ENCODE data around the gene GPATCH1. TPM values are rescaled to one million over a fixed set of nuclear protein-coding genes. Genes with fewer than 3 reads are reported as not detected.

Gene GPATCH1
- total and polyA plus RNA-seq, 9 of the 15 experiments (the other 6 are each of a cell fraction or from before 2014, with no cell fraction given): 3.7 to 9.7 (median 7.7) TPM

DNA sequence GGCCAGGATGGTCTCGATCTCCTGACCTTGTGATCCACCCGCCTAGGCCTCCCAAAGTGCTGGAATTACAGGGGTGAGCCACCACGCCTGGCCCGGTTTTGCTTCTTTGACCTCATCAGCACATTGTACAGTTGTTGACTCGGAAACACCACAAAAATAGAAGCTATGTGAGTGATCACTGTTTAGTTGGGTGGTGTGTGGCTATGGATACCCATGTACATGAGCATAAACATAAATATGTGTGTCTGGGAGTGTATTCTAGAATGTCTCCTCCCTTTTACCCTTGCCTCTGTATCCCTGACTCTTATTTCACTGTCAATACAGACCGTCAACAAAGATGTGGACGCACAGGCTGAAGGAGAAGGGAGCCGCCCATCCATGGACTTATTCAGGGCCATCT lies 36.5 kb downstream of the GPATCH1 start:
- ATAC-seq (no peak), FAIRE-seq (no peak), DNase-seq (ENCODE audit: extremely low read depth in 1 of 4, low spot score in 3 of 4) (no peak)
- 96% methylated on average over 7 of the region's 8 CpGs for WGBS (ENCODE audit: insufficient coverage, low coverage, missing lambda C conversion rate)
- no peak overlapping the region for H3K4me3 ChIP-seq
- no peak overlapping the region for H3K9ac ChIP-seq (ENCODE audit: insufficient read depth in 1 of 2, low read depth in 2 of 2, low read length in 2 of 2)
- no peaks in the 10 kb centered on the region for H3K9me1 ChIP-seq (ENCODE audit: control insufficient read depth, insufficient read depth, low read length)
- no peaks in the 10 kb centered on the region for H3K79me2 ChIP-seq (ENCODE audit: control insufficient read depth, insufficient read depth, low read length)
- no TSS peak for BruUV-seq (replicated peaks)
- no peaks in the 10 kb centered on the region for H3K9me3 ChIP-seq (replicated peaks; ENCODE audit: control insufficient read depth, insufficient read depth, low read depth, low read length)
- H3K4me1 ChIP-seq (replicated peaks in 1 of 2; ENCODE audit: control insufficient read depth in 2 of 2, insufficient read depth in 2 of 2, low read length in 2 of 2): no peaks in the 10 kb centered on the region
- in situ Hi-C loops (cut with MboI) (no loop called here), intact Hi-C loops (cut with micrococcal nuclease) (no loop called here)
- H3K27me3 ChIP-seq (ENCODE audit: control insufficient read depth in 2 of 2, insufficient read depth in 2 of 2, low read length in 2 of 2): no peaks in the 10 kb centered on the region
- ChIA-PET POLR2A (interaction anchor here (0.6 to 1.9 kb wide), 3 partner anchors 8 to 625 kb away, joined by 3 to 8 read pairs (median 4); no protein-coding TSS in a partner anchor), CTCF (ENCODE audit: low intra/inter-chr PET ratio) (interaction anchor here (3.3 kb wide), 1 partner anchor 141 kb away, joined by 27 read pairs; no protein-coding TSS in a partner anchor)
- no peaks in the 10 kb centered on the region for H4K20me1 ChIP-seq (replicated peaks; ENCODE audit: control insufficient read depth, insufficient read depth, low read length)
- peaks cover 47% of the 10 kb centered on the region for H3K36me3 ChIP-seq (ENCODE audit: control insufficient read depth, insufficient read depth, low read length)
- H3K27ac ChIP-seq (ENCODE audit: extremely low read depth, low read depth, low read length): no peak overlapping the region
- no peak overlapping the region for H3K4me2 ChIP-seq (ENCODE audit: insufficient read depth, low read length)
- no peak overlapping the region for H2AFZ ChIP-seq (ENCODE audit: low read depth, low read length)
- TF ChIP-seq COPS2 (conservative IDR thresholded peaks at IDR 0.05): no peak
- TF ChIP-seq ZNF699 (CRISPR knock-in tag; IDR thresholded peaks at IDR 0.05; ENCODE audit: insufficient replicate concordance): no peak
- TF ChIP-seq CBX1 (IDR thresholded peaks at IDR 0.05; ENCODE audit: low read depth): no peak
- TF ChIP-seq FOXM1 (IDR thresholded peaks at IDR 0.05; ENCODE audit: low read depth): no peak
- TF ChIP-seq FOXM1 (CRISPR knock-in tag; IDR thresholded peaks at IDR 0.05; ENCODE audit: low read depth): no peak
- TF ChIP-seq, protein P1, sequence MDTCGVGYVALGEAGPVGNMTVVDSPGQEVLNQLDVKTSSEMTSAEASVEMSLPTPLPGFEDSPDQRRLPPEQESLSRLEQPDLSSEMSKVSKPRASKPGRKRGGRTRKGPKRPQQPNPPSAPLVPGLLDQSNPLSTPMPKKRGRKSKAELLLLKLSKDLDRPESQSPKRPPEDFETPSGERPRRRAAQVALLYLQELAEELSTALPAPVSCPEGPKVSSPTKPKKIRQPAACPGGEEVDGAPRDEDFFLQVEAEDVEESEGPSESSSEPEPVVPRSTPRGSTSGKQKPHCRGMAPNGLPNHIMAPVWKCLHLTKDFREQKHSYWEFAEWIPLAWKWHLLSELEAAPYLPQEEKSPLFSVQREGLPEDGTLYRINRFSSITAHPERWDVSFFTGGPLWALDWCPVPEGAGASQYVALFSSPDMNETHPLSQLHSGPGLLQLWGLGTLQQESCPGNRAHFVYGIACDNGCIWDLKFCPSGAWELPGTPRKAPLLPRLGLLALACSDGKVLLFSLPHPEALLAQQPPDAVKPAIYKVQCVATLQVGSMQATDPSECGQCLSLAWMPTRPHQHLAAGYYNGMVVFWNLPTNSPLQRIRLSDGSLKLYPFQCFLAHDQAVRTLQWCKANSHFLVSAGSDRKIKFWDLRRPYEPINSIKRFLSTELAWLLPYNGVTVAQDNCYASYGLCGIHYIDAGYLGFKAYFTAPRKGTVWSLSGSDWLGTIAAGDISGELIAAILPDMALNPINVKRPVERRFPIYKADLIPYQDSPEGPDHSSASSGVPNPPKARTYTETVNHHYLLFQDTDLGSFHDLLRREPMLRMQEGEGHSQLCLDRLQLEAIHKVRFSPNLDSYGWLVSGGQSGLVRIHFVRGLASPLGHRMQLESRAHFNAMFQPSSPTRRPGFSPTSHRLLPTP (IDR thresholded peaks at IDR 0.05; ENCODE audit: borderline replicate concordance, extremely low read depth, insufficient read length): no peak
- TF ChIP-seq, protein P2, sequence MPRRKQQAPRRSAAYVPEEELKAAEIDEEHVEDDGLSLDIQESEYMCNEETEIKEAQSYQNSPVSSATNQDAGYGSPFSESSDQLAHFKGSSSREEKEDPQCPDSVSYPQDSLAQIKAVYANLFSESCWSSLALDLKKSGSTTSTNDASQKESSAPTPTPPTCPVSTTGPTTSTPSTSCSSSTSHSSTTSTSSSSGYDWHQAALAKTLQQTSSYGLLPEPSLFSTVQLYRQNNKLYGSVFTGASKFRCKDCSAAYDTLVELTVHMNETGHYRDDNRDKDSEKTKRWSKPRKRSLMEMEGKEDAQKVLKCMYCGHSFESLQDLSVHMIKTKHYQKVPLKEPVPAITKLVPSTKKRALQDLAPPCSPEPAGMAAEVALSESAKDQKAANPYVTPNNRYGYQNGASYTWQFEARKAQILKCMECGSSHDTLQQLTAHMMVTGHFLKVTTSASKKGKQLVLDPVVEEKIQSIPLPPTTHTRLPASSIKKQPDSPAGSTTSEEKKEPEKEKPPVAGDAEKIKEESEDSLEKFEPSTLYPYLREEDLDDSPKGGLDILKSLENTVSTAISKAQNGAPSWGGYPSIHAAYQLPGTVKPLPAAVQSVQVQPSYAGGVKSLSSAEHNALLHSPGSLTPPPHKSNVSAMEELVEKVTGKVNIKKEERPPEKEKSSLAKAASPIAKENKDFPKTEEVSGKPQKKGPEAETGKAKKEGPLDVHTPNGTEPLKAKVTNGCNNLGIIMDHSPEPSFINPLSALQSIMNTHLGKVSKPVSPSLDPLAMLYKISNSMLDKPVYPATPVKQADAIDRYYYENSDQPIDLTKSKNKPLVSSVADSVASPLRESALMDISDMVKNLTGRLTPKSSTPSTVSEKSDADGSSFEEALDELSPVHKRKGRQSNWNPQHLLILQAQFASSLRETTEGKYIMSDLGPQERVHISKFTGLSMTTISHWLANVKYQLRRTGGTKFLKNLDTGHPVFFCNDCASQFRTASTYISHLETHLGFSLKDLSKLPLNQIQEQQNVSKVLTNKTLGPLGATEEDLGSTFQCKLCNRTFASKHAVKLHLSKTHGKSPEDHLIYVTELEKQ (CRISPR knock-in tag; IDR thresholded peaks at IDR 0.05): no peak
- TF ChIP-seq SIX5 (IDR thresholded peaks at IDR 0.05; ENCODE audit: borderline replicate concordance in 1 of 2, insufficient read depth in 1 of 2, low read depth in 1 of 2, low read length in 2 of 2): no peak
- TF ChIP-seq, protein P3, sequence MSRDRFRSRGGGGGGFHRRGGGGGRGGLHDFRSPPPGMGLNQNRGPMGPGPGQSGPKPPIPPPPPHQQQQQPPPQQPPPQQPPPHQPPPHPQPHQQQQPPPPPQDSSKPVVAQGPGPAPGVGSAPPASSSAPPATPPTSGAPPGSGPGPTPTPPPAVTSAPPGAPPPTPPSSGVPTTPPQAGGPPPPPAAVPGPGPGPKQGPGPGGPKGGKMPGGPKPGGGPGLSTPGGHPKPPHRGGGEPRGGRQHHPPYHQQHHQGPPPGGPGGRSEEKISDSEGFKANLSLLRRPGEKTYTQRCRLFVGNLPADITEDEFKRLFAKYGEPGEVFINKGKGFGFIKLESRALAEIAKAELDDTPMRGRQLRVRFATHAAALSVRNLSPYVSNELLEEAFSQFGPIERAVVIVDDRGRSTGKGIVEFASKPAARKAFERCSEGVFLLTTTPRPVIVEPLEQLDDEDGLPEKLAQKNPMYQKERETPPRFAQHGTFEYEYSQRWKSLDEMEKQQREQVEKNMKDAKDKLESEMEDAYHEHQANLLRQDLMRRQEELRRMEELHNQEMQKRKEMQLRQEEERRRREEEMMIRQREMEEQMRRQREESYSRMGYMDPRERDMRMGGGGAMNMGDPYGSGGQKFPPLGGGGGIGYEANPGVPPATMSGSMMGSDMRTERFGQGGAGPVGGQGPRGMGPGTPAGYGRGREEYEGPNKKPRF (IDR thresholded peaks at IDR 0.05; ENCODE audit: low read depth, low read length): no peak
- TF ChIP-seq, protein P4, sequence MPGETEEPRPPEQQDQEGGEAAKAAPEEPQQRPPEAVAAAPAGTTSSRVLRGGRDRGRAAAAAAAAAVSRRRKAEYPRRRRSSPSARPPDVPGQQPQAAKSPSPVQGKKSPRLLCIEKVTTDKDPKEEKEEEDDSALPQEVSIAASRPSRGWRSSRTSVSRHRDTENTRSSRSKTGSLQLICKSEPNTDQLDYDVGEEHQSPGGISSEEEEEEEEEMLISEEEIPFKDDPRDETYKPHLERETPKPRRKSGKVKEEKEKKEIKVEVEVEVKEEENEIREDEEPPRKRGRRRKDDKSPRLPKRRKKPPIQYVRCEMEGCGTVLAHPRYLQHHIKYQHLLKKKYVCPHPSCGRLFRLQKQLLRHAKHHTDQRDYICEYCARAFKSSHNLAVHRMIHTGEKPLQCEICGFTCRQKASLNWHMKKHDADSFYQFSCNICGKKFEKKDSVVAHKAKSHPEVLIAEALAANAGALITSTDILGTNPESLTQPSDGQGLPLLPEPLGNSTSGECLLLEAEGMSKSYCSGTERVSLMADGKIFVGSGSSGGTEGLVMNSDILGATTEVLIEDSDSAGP (CRISPR knock-in tag; IDR thresholded peaks at IDR 0.05): no peak
- no peak for TF ChIP-seq TAF1 (IDR thresholded peaks at IDR 0.05; ENCODE audit: control insufficient read depth, extremely low read depth, insufficient read depth, low read length, severe bottlenecking)

All from K562 (cell line).